HFFc6 (cell line): ENCODE results near the gene MIS18A. TPM values are rescaled to one million over a fixed set of nuclear protein-coding genes. Genes with fewer than 3 reads are reported as not detected.

Experiments
- DNase-seq: peaks from one replicate; pipeline ENCODE4 v3.0.0-alpha.2; 2018
- H3K27ac Mint-ChIP-seq: 2 replicates; pipeline ENCODE4 v1.8.0; 2020; ENCODE audit warnings: mild to moderate bottlenecking, mixed read lengths
- H3K27me3 Mint-ChIP-seq: 2 replicates; pipeline ENCODE4 v1.8.0; 2021; ENCODE audit warnings: mild to moderate bottlenecking, moderate library complexity, mixed read lengths; ENCODE audit not compliant: insufficient read depth
- H3K36me3 Mint-ChIP-seq: 2 replicates; pipeline ENCODE4 v1.8.0; 2021; ENCODE audit warnings: low read depth, mixed read lengths
- H3K4me1 Mint-ChIP-seq: 2 replicates; pipeline ENCODE4 v1.8.0; 2020; ENCODE audit warnings: low read depth, mixed read lengths
- H3K4me3 Mint-ChIP-seq: 2 replicates; pipeline ENCODE4 v1.8.0; 2020; ENCODE audit warnings: mild to moderate bottlenecking, moderate library complexity, mixed read lengths
- H3K9me3 Mint-ChIP-seq: 2 replicates; pipeline ENCODE4 v1.8.0; 2020; ENCODE audit warnings: mild to moderate bottlenecking, mixed read lengths
- CTCF ChIP-seq: fragments of 200-600 bp; sonication (generic); IDR thresholded peaks from 2 replicates; pipeline ENCODE4 v1.5.0; 2021; ENCODE audit warnings: antibody characterized with exemption, mild to moderate bottlenecking
- total RNA-seq, 6 experiments: library from RNA; stranded (reverse); fragmentation: NEBNext Ultra II Directional; extraction: Animal tissue kit (Norgen Biotek cat#: 25700); gene quantifications; 2 replicates in 1 of 6; 3 replicates in 5 of 6; pipeline ENCODE4 v1.2.3, GENCODE V29; 2021

Gene MIS18A
- total RNA-seq, 6 experiments from 2014 or later = 8.6 to 17.4 (median 14.9) TPM

- no peak for DNase-seq
- peaks cover 24% of the 10 kb centered on the region for H3K36me3 Mint-ChIP-seq
- TF ChIP-seq CTCF = no peak
- H3K27ac Mint-ChIP-seq = no peak overlapping the region
- no peaks in the 10 kb centered on the region for H3K9me3 Mint-ChIP-seq
- H3K27me3 Mint-ChIP-seq = no peaks in the 10 kb centered on the region; the same call in 1 of the 2 replicates
- H3K4me1 Mint-ChIP-seq = no peaks in the 10 kb centered on the region
- H3K4me3 Mint-ChIP-seq = no peak overlapping the region
These were observed 37.7 kb upstream of the MIS18A start for GRCh38 chr21:32316361-32317215.

GRCh38 chr21:32315511-32316281 is 36.8 kb upstream of the MIS18A start:
- H3K27ac Mint-ChIP-seq = no peak overlapping the region; the same call in 1 of the 2 replicates
- DNase-seq = no peak
- H3K9me3 Mint-ChIP-seq = no peaks in the 10 kb centered on the region
- no peak overlapping the region for H3K4me3 Mint-ChIP-seq
- no peak for TF ChIP-seq CTCF
- peaks cover 19% of the 10 kb centered on the region for H3K36me3 Mint-ChIP-seq
- H3K4me1 Mint-ChIP-seq = no peaks in the 10 kb centered on the region
- H3K27me3 Mint-ChIP-seq = no peaks in the 10 kb centered on the region; the same call in 1 of the 2 replicates

- no peaks in the 10 kb centered on the region; the same call in 1 of the 2 replicates for H3K27me3 Mint-ChIP-seq
- H3K4me3 Mint-ChIP-seq = no peak overlapping the region
- H3K36me3 Mint-ChIP-seq = peaks cover 19% of the 10 kb centered on the region
- no peaks in the 10 kb centered on the region for H3K9me3 Mint-ChIP-seq
- no peak overlapping the region for H3K27ac Mint-ChIP-seq
- H3K4me1 Mint-ChIP-seq = no peaks in the 10 kb centered on the region
- DNase-seq = no peak
- TF ChIP-seq CTCF = no peak
These were observed 36.0 kb upstream of the MIS18A start for GRCh38 chr21:32314806-32315205.

- no peak for TF ChIP-seq CTCF
- Mint-ChIP-seq H3K4me1 (no peaks in the 10 kb centered on the region), H3K9me3 (no peaks in the 10 kb centered on the region), H3K27ac (no peak overlapping the region), H3K36me3 (peaks cover 12% of the 10 kb centered on the region), H3K4me3 (no peak overlapping the region), H3K27me3 (no peaks in the 10 kb centered on the region)
- no peak for DNase-seq
These were observed 34.1 kb upstream of the MIS18A start for GRCh38 chr21:32312976-32313375.

- Mint-ChIP-seq H3K4me3 (no peak overlapping the region), H3K4me1 (no peaks in the 10 kb centered on the region), H3K27me3 (no peaks in the 10 kb centered on the region), H3K9me3 (no peaks in the 10 kb centered on the region), H3K27ac (no peak overlapping the region), H3K36me3 (peaks cover 12% of the 10 kb centered on the region)
- no peak for DNase-seq
- no peak for TF ChIP-seq CTCF
These were observed 33.5 kb upstream of the MIS18A start for GRCh38 chr21:32312326-32312725.
